H9 (cell line): Measurements from ENCODE around the gene COL8A2. TPM values are rescaled to one million over a fixed set of nuclear protein-coding genes. Genes with fewer than 3 reads are reported as not detected.

ENCODE experiments used
- DNase-seq: peaks from one replicate; pipeline ENCODE4 v3.0.0-alpha.2; 2017
- H2AFZ ChIP-seq: one replicate; pipeline ENCODE4 v1.6.1; 2013; ENCODE audit warnings: mild to moderate bottlenecking, low read length, control low read depth, moderate library complexity
- H2AK5ac ChIP-seq: 2 replicates; pipeline ENCODE4 v1.6.1; 2013; ENCODE audit warnings: low read length, control low read depth, mixed read lengths; ENCODE audit not compliant: insufficient read length
- H2BK120ac ChIP-seq: one replicate; pipeline ENCODE4 v1.6.1; 2013; ENCODE audit warnings: low read depth, mild to moderate bottlenecking, low read length, control low read depth, inconsistent platforms; ENCODE audit not compliant: poor library complexity, severe bottlenecking
- H2BK12ac ChIP-seq: 2 replicates; pipeline ENCODE4 v1.6.1; 2013; ENCODE audit warnings: low read length, control low read depth, mixed read lengths, low read depth; ENCODE audit not compliant: insufficient read length
- H2BK15ac ChIP-seq: 2 replicates; pipeline ENCODE4 v1.6.1; 2013; ENCODE audit warnings: low read depth, low read length, control low read depth
- H2BK20ac ChIP-seq: one replicate; pipeline ENCODE4 v1.6.1; 2013; ENCODE audit warnings: low read depth, mild to moderate bottlenecking, low read length, control low read depth, inconsistent platforms; ENCODE audit not compliant: poor library complexity, severe bottlenecking
- H2BK5ac ChIP-seq: 2 replicates; pipeline ENCODE4 v1.6.1; 2013; ENCODE audit warnings: low read length, control low read depth, mixed read lengths; ENCODE audit not compliant: insufficient read length
- H3K14ac ChIP-seq: 2 replicates; pipeline ENCODE4 v1.6.1; 2013; ENCODE audit warnings: low read length, control low read depth; ENCODE audit not compliant: insufficient read depth
- H3K18ac ChIP-seq: 2 replicates; pipeline ENCODE4 v1.6.1; 2013; ENCODE audit warnings: low read depth, mild to moderate bottlenecking, mixed read lengths, low read length, control low read depth; ENCODE audit not compliant: insufficient read length
- H3K23ac ChIP-seq: 2 replicates; pipeline ENCODE4 v1.6.1; 2013; ENCODE audit warnings: low read length, control low read depth, mixed read lengths, low read depth; ENCODE audit not compliant: insufficient read length
- H3K23me2 ChIP-seq: 2 replicates; pipeline ENCODE4 v1.6.1; 2013; ENCODE audit warnings: low read depth, mild to moderate bottlenecking, mixed read lengths, low read length, control low read depth; ENCODE audit not compliant: insufficient read length, poor library complexity, severe bottlenecking
- H3K27ac ChIP-seq: 2 replicates; pipeline ENCODE4 v1.5.1; 2013; ENCODE audit warnings: low read length, control low read depth, mixed read lengths, low read depth; ENCODE audit not compliant: insufficient read length
- H3K27me3 ChIP-seq: 2 replicates; pipeline ENCODE4 v1.6.1; 2013; ENCODE audit warnings: low read length, control low read depth, inconsistent platforms; ENCODE audit not compliant: insufficient read depth
- H3K4ac ChIP-seq: 2 replicates; pipeline ENCODE4 v1.6.1; 2013; ENCODE audit warnings: low read depth, mild to moderate bottlenecking, control low read depth, inconsistent platforms, low read length, moderate library complexity
- H3K4me1 ChIP-seq: 2 replicates; pipeline ENCODE4 v1.6.1; 2013; ENCODE audit warnings: low read length, control low read depth, inconsistent platforms; ENCODE audit not compliant: insufficient read depth
- H3K4me2 ChIP-seq: 2 replicates; pipeline ENCODE4 v1.6.1; 2013; ENCODE audit warnings: low read length, control low read depth, mixed read lengths; ENCODE audit not compliant: insufficient read length, insufficient read depth
- H3K56ac ChIP-seq: 2 replicates; pipeline ENCODE4 v1.6.1; 2013; ENCODE audit warnings: low read depth, mild to moderate bottlenecking, mixed read lengths, low read length, control low read depth; ENCODE audit not compliant: insufficient read length
- H3K79me1 ChIP-seq: 2 replicates; pipeline ENCODE4 v1.6.1; 2013; ENCODE audit warnings: low read depth, mild to moderate bottlenecking, moderate library complexity, low read length, control low read depth, inconsistent platforms; ENCODE audit not compliant: insufficient read depth, poor library complexity, severe bottlenecking
- H3K79me2 ChIP-seq: 2 replicates; pipeline ENCODE4 v1.6.1; 2013; ENCODE audit warnings: low read length, control low read depth, inconsistent platforms; ENCODE audit not compliant: insufficient read depth
- H3K9ac ChIP-seq: 2 replicates; pipeline ENCODE4 v1.6.1; 2013; ENCODE audit warnings: low read length, control low read depth, mixed read lengths; ENCODE audit not compliant: insufficient read length; ENCODE audit errors: extremely low read depth
- H3K9me3 ChIP-seq: one replicate; pipeline ENCODE4 v1.6.1; 2013; ENCODE audit warnings: low read depth, low read length, inconsistent platforms; ENCODE audit not compliant: control insufficient read depth
- H3T11ph ChIP-seq: one replicate; pipeline ENCODE4 v1.6.1; 2013; ENCODE audit warnings: mild to moderate bottlenecking, low read length, control low read depth, inconsistent platforms
- H4K20me1 ChIP-seq: one replicate; pipeline ENCODE4 v1.6.1; 2013; ENCODE audit not compliant: control insufficient read depth, insufficient read length, insufficient read depth
- H4K5ac ChIP-seq: 2 replicates; pipeline ENCODE4 v1.6.1; 2013; ENCODE audit warnings: low read depth, mild to moderate bottlenecking, mixed read lengths, low read length, control low read depth; ENCODE audit not compliant: insufficient read length
- H4K8ac ChIP-seq: replicated peaks from 2 replicates; pipeline ENCODE4 v1.6.1; 2013; ENCODE audit warnings: low read length, control low read depth, mixed read lengths, low read depth; ENCODE audit not compliant: insufficient read length
- H4K91ac ChIP-seq: 2 replicates; pipeline ENCODE4 v1.6.1; 2013; ENCODE audit warnings: low read depth, mild to moderate bottlenecking, moderate library complexity, mixed read lengths, low read length, control low read depth; ENCODE audit not compliant: insufficient read length
- H3K27ac Mint-ChIP-seq, 3 experiments: 2 replicates in 2 of 3; 3 replicates in 1 of 3; pipeline ENCODE4 v1.8.0; 2020 to 2021; ENCODE audit warnings: mixed read lengths in 3 of 3, mild to moderate bottlenecking in 1 of 3, moderate library complexity in 1 of 3
- H3K27me3 Mint-ChIP-seq: 2 replicates; pipeline ENCODE4 v1.8.0; 2021; ENCODE audit warnings: low read depth, mild to moderate bottlenecking, moderate library complexity, mixed read lengths
- H3K36me3 Mint-ChIP-seq, 3 experiments: 2 replicates in 2 of 3; 3 replicates in 1 of 3; pipeline ENCODE4 v1.8.0; 2020 to 2021; ENCODE audit warnings: low read depth in 3 of 3, mixed read lengths in 3 of 3; ENCODE audit not compliant: insufficient read depth in 1 of 3
- H3K4me1 Mint-ChIP-seq, 2 experiments: 2 replicates each; pipeline ENCODE4 v1.8.0; 2020; ENCODE audit warnings: mixed read lengths in 2 of 2
- H3K4me3 Mint-ChIP-seq, 2 experiments: 2 replicates in 1 of 2; 3 replicates in 1 of 2; pipeline ENCODE4 v1.8.0; 2020 to 2021; ENCODE audit warnings: mild to moderate bottlenecking in 2 of 2, mixed read lengths in 2 of 2, moderate library complexity in 1 of 2
- H3K9me3 Mint-ChIP-seq, 2 experiments: 2 replicates in 1 of 2; 3 replicates in 1 of 2; pipeline ENCODE4 v1.8.0; 2020; ENCODE audit warnings: mild to moderate bottlenecking in 2 of 2, mixed read lengths in 2 of 2, moderate library complexity in 1 of 2
- WGBS: extraction: QIAGEN DNeasy Blood & Tissue Kit; methylation state at CpG from one replicate; pipeline ENCODE4 v1.1.7; 2013; ENCODE audit warnings: missing lambda C conversion rate, low lambda C conversion rate, mixed read lengths; ENCODE audit not compliant: insufficient read length; ENCODE audit errors: extremely low coverage; 5-methylcytosine and 5-hydroxymethylcytosine counted together
- total RNA-seq: library from RNA; stranded (reverse); gene quantifications from 2 replicates; pipeline ENCODE4 v1.2.1, GENCODE V29; 2021
- TF ChIP-seq, protein P1 (sequence below): fragments of 200-600 bp; sonication (generic); conservative IDR thresholded peaks from 3 replicates; pipeline ENCODE4 v1.8.0; 2021; ENCODE audit warnings: antibody characterized with exemption, mild to moderate bottlenecking

The COL8A2 gene
- total RNA-seq, 1 experiment from 2014 or later: 1.5 TPM

DNA sequence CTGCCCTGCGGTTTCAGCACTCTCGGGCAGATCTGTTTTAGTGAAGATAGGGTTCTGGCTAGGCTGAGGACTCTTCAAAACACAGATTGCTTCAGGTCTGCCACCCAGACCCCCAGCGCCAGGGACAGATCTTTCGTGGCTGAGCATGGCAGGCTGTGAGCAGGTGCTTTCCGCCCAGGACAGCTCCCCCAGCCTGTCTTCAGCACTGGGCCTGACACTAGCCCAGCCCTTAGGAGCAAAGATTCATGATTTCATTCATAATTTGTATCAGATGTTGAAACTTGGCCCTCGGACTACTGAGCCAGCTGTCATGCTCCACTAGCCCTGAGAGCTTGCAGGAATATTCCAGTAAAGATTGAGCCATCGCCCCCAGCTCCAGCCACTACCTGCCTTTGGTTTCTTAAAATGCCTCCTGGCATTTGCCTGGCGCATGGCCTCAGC is 30.4 kb downstream of the COL8A2 start:
- no peak overlapping the region for H2BK20ac ChIP-seq
- H3K4me2 ChIP-seq: no peak overlapping the region
- Mint-ChIP-seq H3K36me3 (peaks cover 21 to 44% (median 40%) of the 10 kb centered on the region in 3 experiments; a peak in 6 of 7 replicates), H3K4me1 (peaks cover 20 to 21% of the 10 kb centered on the region in 2 experiments), H3K27me3 (no peaks in the 10 kb centered on the region), H3K9me3 (no peaks in the 10 kb centered on the region; a peak in 1 of 5 replicates), H3K27ac (no peak overlapping the region), H3K4me3 (no peak overlapping the region)
- no peak for DNase-seq
- H4K5ac ChIP-seq: no peak overlapping the region
- TF ChIP-seq, protein P1, sequence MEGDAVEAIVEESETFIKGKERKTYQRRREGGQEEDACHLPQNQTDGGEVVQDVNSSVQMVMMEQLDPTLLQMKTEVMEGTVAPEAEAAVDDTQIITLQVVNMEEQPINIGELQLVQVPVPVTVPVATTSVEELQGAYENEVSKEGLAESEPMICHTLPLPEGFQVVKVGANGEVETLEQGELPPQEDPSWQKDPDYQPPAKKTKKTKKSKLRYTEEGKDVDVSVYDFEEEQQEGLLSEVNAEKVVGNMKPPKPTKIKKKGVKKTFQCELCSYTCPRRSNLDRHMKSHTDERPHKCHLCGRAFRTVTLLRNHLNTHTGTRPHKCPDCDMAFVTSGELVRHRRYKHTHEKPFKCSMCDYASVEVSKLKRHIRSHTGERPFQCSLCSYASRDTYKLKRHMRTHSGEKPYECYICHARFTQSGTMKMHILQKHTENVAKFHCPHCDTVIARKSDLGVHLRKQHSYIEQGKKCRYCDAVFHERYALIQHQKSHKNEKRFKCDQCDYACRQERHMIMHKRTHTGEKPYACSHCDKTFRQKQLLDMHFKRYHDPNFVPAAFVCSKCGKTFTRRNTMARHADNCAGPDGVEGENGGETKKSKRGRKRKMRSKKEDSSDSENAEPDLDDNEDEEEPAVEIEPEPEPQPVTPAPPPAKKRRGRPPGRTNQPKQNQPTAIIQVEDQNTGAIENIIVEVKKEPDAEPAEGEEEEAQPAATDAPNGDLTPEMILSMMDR: no peak
- no peak overlapping the region for H2BK15ac ChIP-seq
- H3K18ac ChIP-seq: no peak overlapping the region
- H3K79me1 ChIP-seq: no peaks in the 10 kb centered on the region
- H2AK5ac ChIP-seq: no peak overlapping the region
- H2BK12ac ChIP-seq: no peak overlapping the region
- H4K91ac ChIP-seq: no peak overlapping the region
- no peak overlapping the region for H2BK120ac ChIP-seq
- no peak overlapping the region for H3K9ac ChIP-seq
- no peak overlapping the region for H2AFZ ChIP-seq
- H3K27me3 ChIP-seq: no peaks in the 10 kb centered on the region
- peaks cover 1% of the 10 kb centered on the region; the same call in 1 of the 2 replicates for H3K79me2 ChIP-seq
- H4K20me1 ChIP-seq: no peaks in the 10 kb centered on the region
- H3K14ac ChIP-seq: no peak overlapping the region
- no peak overlapping the region for H3T11ph ChIP-seq
- H3K9me3 ChIP-seq: no peaks in the 10 kb centered on the region
- H3K56ac ChIP-seq: no peak overlapping the region
- no peak overlapping the region for H3K23ac ChIP-seq
- H3K4me1 ChIP-seq: no peaks in the 10 kb centered on the region
- WGBS: no CpG with 5 or more reads among the region's 8 CpGs
- H3K4ac ChIP-seq: no peak overlapping the region
- no peak overlapping the region for H4K8ac ChIP-seq
- H3K23me2 ChIP-seq: peaks cover 2% of the 10 kb centered on the region
- no peak overlapping the region for H2BK5ac ChIP-seq
- no peak overlapping the region for H3K27ac ChIP-seq
